HG03103 (cell line): ENCODE data around the gene TUBGCP2.
A peak's percentile ranks its signal among the peaks of the same experiment; 100 is the strongest.

Experiments used
- ATAC-seq: cut with Tn5 transposase; IDR thresholded peaks from one replicate; pipeline ENCODE4 v1.9.1; 2021; ENCODE audit warnings: low read depth; ENCODE audit not compliant: unreplicated experiment

The TUBGCP2 gene

GRCh38 chr10:133309100-133309719 is 538 bp upstream of the TUBGCP2 start:
- ATAC-seq, result peak; percentile 61

DNA sequence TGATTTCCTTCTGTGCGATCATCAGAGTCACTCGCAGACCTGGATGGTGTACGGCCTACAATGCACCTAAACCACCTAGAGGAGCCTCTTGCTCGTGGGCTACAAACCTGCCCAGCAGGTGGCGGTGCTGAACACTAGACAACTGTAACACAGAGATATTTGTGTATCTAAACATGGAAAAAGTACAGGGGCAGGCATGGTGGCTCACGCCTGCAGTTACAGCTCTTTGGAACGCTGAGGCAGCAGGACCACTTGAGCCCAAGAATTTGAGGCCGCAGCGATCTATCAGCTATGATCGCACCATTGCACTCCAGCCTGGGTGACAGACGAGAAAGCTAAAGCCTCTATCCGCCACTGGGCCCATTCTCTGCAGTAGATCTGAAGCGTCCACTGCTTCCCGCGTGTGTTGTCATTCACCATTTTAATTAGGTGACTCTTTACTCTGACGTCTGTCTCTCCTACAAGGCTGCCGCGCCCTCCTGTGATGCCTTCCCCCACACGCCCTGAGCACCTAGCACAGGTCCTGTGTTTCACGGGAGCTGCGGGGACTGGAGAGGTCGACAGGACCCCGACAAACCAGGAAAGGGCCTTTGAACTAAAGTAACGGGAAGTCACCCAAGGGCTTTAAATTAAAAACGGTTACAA is 774 bp downstream of the TUBGCP2 start:
- peak; percentile 49 for ATAC-seq

- no peak for ATAC-seq
These were observed 1.7 kb downstream of the TUBGCP2 start for GRCh38 chr10:133306941-133307379.

DNA sequence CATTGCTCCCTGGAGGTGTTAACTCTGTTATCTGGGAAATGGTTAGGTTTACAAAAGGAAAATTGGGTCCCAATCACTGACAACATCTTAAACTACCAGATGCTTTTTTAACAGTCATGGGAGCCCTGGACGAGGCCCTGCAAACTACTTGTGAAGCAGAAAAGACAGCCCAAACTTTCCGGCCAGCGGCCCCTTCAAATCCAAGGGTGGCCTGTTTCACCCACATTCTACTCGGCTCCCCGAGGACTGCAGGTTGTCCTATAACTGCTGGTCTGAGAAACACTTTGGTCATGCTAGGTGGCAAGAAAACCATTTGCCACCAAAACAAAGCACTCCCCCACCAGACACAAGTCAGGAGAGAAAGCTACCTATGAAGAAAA is 2.6 kb downstream of the TUBGCP2 start:
- ATAC-seq, result no peak

- ATAC-seq, result no peak
These were observed 5.5 kb downstream of the TUBGCP2 start for GRCh38 chr10:133303206-133303605.

DNA sequence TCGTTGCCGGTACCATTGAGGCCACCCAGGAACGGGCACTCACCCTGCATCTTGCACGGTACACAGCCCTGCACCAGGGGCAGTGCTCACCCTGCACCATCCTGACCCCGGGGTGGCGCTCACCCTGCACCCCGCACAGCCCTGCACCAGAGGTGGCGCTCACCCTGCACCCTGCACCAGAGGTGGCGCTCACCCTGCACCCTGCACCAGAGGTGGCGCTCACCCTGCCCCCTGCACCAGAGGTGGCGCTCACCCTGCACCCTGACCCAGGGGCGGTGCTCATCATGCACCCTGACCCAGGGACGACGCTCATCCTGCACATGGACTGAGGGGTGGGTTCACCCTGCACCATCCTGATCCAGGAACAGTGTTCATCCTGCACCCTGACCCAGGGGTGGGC is 6.4 kb downstream of the TUBGCP2 start:
- ATAC-seq, result no peak

DNA sequence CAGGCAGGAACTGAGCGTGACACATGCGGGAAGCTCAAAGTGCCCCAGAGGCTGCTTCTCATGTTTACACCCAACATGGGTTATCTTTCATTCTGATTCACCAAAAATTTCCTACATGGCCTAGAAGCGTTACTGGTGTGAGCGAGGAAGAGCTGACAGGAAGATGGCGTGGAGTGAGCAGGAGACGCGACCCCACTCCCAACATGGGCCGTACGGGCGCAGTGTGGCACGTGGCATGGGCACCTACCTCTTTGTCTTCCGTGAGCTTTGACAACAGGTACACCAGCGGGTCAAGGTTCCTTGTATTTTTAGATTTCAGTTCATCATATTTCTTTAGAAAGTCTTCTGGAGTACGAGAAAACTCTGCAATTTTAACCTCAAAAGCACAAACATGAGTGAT is 8.9 kb downstream of the TUBGCP2 start:
- ATAC-seq, result no peak

GRCh38 chr10:133299224-133299623 is 9.4 kb downstream of the TUBGCP2 start:
- ATAC-seq, result no peak

DNA sequence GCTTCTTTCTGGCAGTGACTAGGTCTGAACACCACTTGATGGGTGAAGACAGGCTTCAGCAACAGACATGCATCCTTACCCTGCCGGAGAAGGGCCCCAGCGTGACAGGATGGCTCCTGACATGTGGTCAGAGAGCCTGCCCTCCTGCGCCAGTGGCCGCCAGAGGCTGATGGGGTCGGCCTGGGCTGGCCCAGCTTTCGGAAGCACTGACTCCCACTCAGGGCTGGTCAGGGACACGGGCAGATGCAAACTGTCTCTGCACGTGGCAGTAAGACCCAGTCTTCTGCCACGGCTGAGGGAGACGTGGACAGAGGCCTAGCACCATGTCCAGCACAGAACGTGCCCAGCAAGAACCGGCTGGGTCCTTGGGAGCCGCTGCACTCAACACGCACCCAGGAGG is 10.2 kb downstream of the TUBGCP2 start:
- ATAC-seq, result no peak

- ATAC-seq, result no peak
These were observed 11.2 kb downstream of the TUBGCP2 start for GRCh38 chr10:133297504-133297903.

- no peak for ATAC-seq
These were observed 13.0 kb downstream of the TUBGCP2 start for GRCh38 chr10:133295426-133296320.

DNA sequence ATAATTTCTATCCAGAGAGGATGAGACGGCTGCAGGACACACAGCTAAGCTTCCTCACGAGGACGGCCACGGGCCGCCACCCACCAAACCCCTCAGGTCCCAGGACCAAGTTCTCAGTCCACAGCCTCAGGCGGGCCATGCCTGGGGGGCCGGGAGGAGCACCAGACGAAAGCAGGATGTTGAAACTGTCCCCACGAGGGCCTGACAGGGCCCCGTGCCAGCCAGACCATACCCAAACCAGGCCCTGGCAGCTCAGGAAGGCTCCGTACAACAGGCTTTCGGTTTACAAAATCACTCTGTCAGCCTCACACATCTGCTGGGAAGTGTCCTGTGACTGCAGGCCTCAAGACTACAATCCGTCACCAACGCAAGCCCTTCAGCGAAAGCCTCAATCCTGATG is 14.5 kb downstream of the TUBGCP2 start:
- no peak for ATAC-seq

GRCh38 chr10:133293810-133294119 is 14.9 kb downstream of the TUBGCP2 start:
- ATAC-seq, result no peak

GRCh38 chr10:133292919-133293809 is 15.5 kb downstream of the TUBGCP2 start:
- ATAC-seq, result no peak

- ATAC-seq, result no peak
These were observed 18.9 kb downstream of the TUBGCP2 start for GRCh38 chr10:133289761-133290160.

DNA sequence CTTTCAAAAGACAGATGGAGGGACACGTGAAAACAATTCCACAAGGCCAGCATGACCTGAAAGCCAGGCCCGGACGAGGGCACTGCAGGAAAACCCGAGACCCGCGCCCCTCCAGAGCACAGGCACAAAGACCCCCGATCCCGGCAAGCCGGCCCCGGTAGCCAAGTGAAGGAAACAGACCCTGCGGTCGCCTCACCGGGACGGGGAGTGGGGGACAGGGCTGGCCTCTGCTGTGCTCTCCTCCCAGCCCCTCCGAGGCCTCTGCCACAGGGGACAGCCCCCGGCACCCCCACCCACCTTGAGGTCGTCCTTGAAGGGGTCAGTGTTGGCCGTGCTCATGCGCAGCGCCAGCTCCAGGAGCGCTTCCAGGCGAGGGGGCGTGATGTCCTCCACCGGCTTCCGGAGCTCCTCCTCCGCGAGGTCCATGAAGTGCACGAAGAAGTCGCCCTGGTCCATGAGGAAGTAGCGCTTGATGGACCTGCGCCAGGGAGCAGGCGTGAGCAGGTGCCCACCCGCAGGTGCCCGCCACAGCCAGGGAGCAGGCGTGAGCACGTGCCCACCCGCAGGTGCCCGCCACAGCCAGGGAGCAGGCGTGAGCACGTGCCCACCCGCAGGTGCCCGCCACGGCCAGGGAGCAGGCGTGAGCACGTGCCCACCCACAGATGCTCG is 20.7 kb downstream of the TUBGCP2 start:
- no peak for ATAC-seq

DNA sequence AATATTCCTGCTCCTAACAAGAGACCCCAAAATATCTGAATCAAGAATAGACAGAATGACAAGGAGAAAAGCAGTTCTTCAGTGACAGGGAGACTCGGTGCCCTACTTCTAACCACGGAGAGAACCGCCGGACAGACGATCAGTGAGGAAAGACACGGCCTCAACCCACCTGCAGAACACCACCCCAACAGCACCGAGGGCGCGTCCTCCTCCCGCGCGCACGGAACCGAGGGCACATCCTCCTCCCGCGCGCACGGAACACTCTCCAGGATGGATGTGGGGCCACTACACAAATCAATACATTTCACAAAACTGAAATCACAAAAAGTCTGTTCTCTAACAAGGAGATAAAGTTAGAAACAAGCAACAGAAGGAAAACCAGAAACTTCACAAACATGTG is 22.3 kb downstream of the TUBGCP2 start:
- no peak for ATAC-seq

GRCh38 chr10:133285217-133285616 is 23.5 kb downstream of the TUBGCP2 start:
- no peak for ATAC-seq

DNA sequence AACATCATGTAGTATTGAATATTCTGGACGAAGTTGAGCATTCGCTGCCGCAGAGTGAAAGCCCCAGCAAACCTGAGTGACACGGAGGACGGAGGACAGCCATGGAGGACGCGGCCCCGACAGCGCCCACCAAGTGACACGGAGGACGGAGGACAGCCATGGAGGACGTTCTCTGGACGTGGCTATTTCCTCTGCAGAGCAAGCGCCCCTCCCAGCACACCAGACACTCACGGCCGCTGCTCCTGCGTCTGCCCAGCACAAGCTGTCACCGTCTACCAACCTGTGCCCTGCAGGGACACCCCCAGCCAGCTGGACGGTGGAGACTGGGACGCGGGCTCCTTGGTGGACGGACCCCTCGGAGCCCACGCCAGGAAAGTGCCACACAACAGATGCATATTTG is 24.7 kb downstream of the TUBGCP2 start:
- no peak for ATAC-seq

DNA sequence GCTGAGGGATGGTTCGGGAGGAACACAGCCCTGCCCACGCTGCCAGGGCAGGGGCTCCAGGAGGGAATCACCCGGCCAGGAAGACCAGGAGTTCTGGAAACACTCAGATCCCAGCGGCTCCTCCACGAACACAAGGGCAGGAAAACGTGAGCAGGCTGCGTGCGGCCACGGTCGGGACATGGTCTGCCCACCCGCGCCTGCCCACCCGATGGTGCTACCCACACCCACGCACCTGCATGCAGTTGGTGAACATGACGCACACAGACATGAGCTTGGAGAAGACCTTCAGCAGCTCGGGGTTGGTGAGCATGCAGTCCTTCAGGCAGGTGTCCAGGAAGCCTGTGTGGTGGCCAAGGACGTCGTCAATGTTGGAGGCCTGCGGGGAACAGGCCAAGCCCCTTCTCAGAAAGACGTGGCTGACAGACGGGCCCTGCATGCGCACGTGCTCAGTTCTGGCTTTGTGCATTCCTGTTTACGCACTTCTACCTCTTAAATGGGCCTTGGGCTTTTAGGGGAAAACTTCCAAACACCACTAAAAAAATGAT is 25.8 kb downstream of the TUBGCP2 start:
- no peak for ATAC-seq
